Right lobe of liver (tissue), 6 donors: ENCODE data around the gene XRCC4. TPM values are rescaled to one million over a fixed set of nuclear protein-coding genes. Genes with fewer than 3 reads are reported as not detected.

ENCODE experiments used
- ATAC-seq, 4 donors: fragments of 200-7000 bp; cut with Tn5 transposase; one replicate each; pipeline ENCODE4 v1.9.1; 2020; ENCODE audit warnings: mild to moderate bottlenecking in 4 of 4, moderate library complexity in 4 of 4
- DNase-seq, 3 donors: peaks; one replicate each; pipeline ENCODE4 v3.0.0-alpha.2; 2020
- H3K27ac ChIP-seq, 3 donors: fragments of 200-600 bp; one replicate each; pipeline ENCODE4 v1.8.0; 2022
- H3K27me3 ChIP-seq, 2 donors: fragments of 200-600 bp; one replicate each; pipeline ENCODE4 v1.8.0; 2022
- H3K36me3 ChIP-seq, 4 donors: fragments of 200-600 bp; sonication (generic) in 1 of 4; one replicate each; pipeline versions ENCODE4 v1.5.1 to v1.8.0; 2017 to 2022; ENCODE audit warnings: control low read depth in 1 of 4
- H3K4me1 ChIP-seq, 4 donors: fragments of 200-600 bp; sonication (generic) in 1 of 4; one replicate each; pipeline versions ENCODE4 v1.5.1 to v1.8.0; 2017 to 2022; ENCODE audit warnings: control low read depth in 1 of 4
- H3K4me3 ChIP-seq, 3 donors: fragments of 200-600 bp; one replicate each; pipeline ENCODE4 v1.8.0; 2022
- H3K9me3 ChIP-seq, 4 donors: fragments of 200-600 bp; sonication (generic) in 1 of 4; one replicate each; pipeline versions ENCODE4 v1.5.1 to v1.8.0; 2017 to 2022; ENCODE audit warnings: control low read depth in 1 of 4
- CTCF ChIP-seq, 4 donors: fragments of 200-600 bp in 3 of 4; fragments of 450-650 bp in 1 of 4; IDR thresholded peaks; one replicate each; pipeline versions ENCODE4 v1.5.1 to v1.8.0; 2016 to 2022; ENCODE audit warnings: antibody characterized with exemption in 4 of 4, mild to moderate bottlenecking in 2 of 4
- POLR2A ChIP-seq: fragments of 450-650 bp; IDR thresholded peaks from one replicate; pipeline ENCODE4 v1.6.1; 2017; ENCODE audit warnings: antibody characterized with exemption, mild to moderate bottlenecking
- WGBS: methylation state at CpG from one replicate; pipeline ENCODE4 v1.1.6; 2018; ENCODE audit warnings: low coverage, low lambda C conversion rate; ENCODE audit not compliant: insufficient coverage; ENCODE audit errors: missing lambda C conversion rate; 5-methylcytosine and 5-hydroxymethylcytosine counted together
- intact Hi-C, 2 donors: fragments of 100-400 bp; cut with DNase I; formaldehyde crosslinking; loops; one replicate each; pipeline versions ENCODE4 v1.11.2 to v1.14.1; 2022
- total RNA-seq, 6 experiments: library from RNA; depleted of rRNA in 2 of 6; stranded (reverse); fragments of >200 nt in 2 of 6; fragmentation: NEBNext Ultra II Directional in 3 of 6; extraction: Animal tissue kit (Norgen Biotek cat#: 25700) in 3 of 6; gene quantifications; one replicate each; pipeline versions ENCODE4 v1.1.0 to v1.2.4, GENCODE V29; 2016 to 2023
- donor health status: DM: no; HTN: yes; CAD: no.
- donor health status: DM: no; HTN: no; CAD: no.
- donor health status: DM: no; HTN: no; CAD: no.
- donor health status: DM: no; HTN: yes; CAD: no.
- donor health status: DM: no; HTN: yes; CAD: no.

XRCC4 gene
- total RNA-seq, 6 experiments from 2014 or later, result 1.6 to 4.8 (median 2.5) TPM

DNA sequence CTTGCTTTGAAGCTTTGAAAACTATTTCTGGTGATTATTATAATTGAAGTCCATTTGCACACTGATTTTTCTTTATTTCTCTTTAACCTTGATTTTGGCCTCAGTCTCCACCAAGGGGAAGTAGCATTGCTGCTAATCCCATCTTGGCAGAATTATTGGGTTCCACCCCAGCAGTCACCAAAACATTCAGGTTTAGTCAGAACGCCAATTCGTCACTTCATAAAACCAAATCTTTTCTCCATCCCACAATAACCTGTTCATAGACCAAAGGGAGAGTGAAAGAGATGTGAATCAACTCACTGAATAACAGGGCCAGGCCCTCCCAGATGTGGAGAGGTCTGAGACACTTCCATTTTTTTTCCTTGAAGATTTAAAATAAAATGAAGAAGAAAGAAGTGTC lies 299.1 kb downstream of the XRCC4 start:
- H3K27ac ChIP-seq, result no peak overlapping the region
- no peaks in the 10 kb centered on the region for H3K27me3 ChIP-seq
- TF ChIP-seq CTCF (IDR thresholded peaks at IDR 0.05) (no peak), POLR2A (no peak)
- intact Hi-C loops, result no loop called here
- ATAC-seq (no peak), DNase-seq (no peak)
- H3K9me3 ChIP-seq, result no peaks in the 10 kb centered on the region
- H3K4me3 ChIP-seq, result no peak overlapping the region
- H3K36me3 ChIP-seq, result no peaks in the 10 kb centered on the region
- 88% methylated on average over 2 of the region's 2 CpGs for WGBS
- no peaks in the 10 kb centered on the region for H3K4me1 ChIP-seq

GRCh38 chr5:83377131-83377865 lies 300.0 kb downstream of the XRCC4 start:
- DNase-seq (no peak), ATAC-seq (no peak)
- WGBS, result 43% methylated on average over 3 of the region's 3 CpGs
- H3K27me3 ChIP-seq, result no peaks in the 10 kb centered on the region
- H3K4me3 ChIP-seq, result no peak overlapping the region
- TF ChIP-seq POLR2A (no peak), CTCF (IDR thresholded peaks at IDR 0.05) (no peak)
- intact Hi-C loops, result no loop called here
- H3K27ac ChIP-seq, result no peak overlapping the region
- H3K36me3 ChIP-seq, result no peaks in the 10 kb centered on the region
- no peaks in the 10 kb centered on the region for H3K4me1 ChIP-seq
- no peaks in the 10 kb centered on the region for H3K9me3 ChIP-seq

DNA sequence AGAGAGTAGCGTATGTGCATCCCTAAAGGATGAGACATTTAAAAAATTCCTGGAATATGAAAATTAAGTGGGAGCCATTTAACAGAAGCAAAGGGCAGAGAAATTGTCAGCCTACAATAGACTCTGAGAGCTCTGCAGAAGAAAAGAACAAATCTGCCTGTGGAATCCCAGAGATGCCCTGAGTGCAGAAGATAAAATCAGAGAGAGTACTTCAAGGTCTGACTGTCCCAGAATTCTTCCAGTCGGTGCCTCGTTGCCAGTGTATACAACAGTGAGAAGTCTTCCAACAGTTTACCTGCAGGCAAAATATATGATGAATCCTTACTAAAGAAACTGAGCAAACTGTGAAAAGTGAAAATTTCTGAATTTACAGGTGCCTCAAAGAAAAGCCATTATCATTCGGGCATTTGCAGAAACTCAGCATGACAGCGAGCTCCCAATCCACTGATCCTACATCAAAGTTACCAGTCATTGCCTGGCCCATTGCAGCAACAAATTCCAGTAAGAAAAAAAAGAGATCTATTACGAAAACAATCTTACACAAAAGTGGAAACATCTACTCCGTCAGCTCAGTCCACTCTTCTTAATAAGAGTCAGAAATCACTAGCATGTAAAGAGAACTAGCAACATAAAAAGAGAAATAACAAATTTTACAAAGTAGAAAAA lies 301.4 kb downstream of the XRCC4 start:
- Histone ChIP-seq H3K27ac (no peak overlapping the region), H3K4me3 (no peak overlapping the region), H3K4me1 (no peaks in the 10 kb centered on the region), H3K9me3 (no peaks in the 10 kb centered on the region), H3K36me3 (no peaks in the 10 kb centered on the region), H3K27me3 (no peaks in the 10 kb centered on the region)
- no peak for TF ChIP-seq CTCF (IDR thresholded peaks at IDR 0.05)
- no peak for TF ChIP-seq POLR2A
- intact Hi-C loops, result no loop called here
- DNase-seq (no peak), ATAC-seq (no peak)
- 56% methylated on average over 7 of the region's 7 CpGs for WGBS

DNA sequence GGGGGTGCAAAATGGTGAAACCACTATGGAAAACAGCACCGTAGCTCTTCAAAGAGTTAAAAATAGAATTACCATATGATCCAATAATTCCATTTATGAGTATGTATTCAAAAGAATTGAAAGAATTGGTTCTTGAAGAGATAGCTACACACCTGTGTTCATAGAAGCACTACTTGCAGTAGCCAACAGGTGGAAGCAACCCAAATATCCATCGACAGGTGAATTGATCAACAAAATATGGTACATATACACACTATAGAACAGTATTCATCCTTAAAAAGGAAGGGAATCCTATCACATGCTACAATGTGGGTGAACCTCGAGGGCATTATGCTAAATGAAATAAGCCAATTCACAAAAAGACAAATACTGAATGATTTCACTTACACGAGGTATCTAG lies 308.5 kb downstream of the XRCC4 start:
- intact Hi-C loops, result no loop called here
- TF ChIP-seq CTCF (IDR thresholded peaks at IDR 0.05) (no peak), POLR2A (no peak)
- H3K9me3 ChIP-seq, result no peaks in the 10 kb centered on the region
- ATAC-seq (no peak), DNase-seq (no peak)
- H3K36me3 ChIP-seq, result no peaks in the 10 kb centered on the region
- 69% methylated on average over 4 of the region's 4 CpGs for WGBS
- H3K27me3 ChIP-seq, result no peaks in the 10 kb centered on the region
- no peaks in the 10 kb centered on the region for H3K4me1 ChIP-seq
- no peak overlapping the region for H3K27ac ChIP-seq
- H3K4me3 ChIP-seq, result no peak overlapping the region
